ENCODE results near the gene LIPF.
"Not testable (repeated sequence)": the region's sequence is repeated elsewhere in the genome, so short reads cannot be mapped to it uniquely, and the experiment has no call there.

LIPF gene

GRCh38 chr10:88657901-88658300 is 6.3 kb upstream of the LIPF start:
- no peak for DNase-seq (ENCODE audit: low spot score)
- no peak overlapping the region for H3K4me3 ChIP-seq
- TF ChIP-seq CTCF (IDR thresholded peaks at IDR 0.05): no peak
- no peak overlapping the region for H3K27ac ChIP-seq

GRCh38 chr10:88659725-88660597 is 4.3 kb upstream of the LIPF start:
- H3K27ac ChIP-seq: no peak overlapping the region
- no peak for DNase-seq (ENCODE audit: low spot score)
- no peak overlapping the region for H3K4me3 ChIP-seq
- no peak for TF ChIP-seq CTCF (IDR thresholded peaks at IDR 0.05)

GRCh38 chr10:88660598-88660884 is 3.7 kb upstream of the LIPF start:
- Histone ChIP-seq H3K27ac (no peak overlapping the region), H3K4me3 (no peak overlapping the region)
- no peak for TF ChIP-seq CTCF (IDR thresholded peaks at IDR 0.05)
- DNase-seq (ENCODE audit: low spot score): no peak

- Histone ChIP-seq H3K4me3 (no peak overlapping the region), H3K27ac (no peak overlapping the region)
- DNase-seq (ENCODE audit: low spot score): no peak
- no peak for TF ChIP-seq CTCF (IDR thresholded peaks at IDR 0.05)
These were observed 3.2 kb upstream of the LIPF start for GRCh38 chr10:88661018-88661417.

GRCh38 chr10:88661577-88661976 is 2.7 kb upstream of the LIPF start:
- no peak overlapping the region for H3K4me3 ChIP-seq
- TF ChIP-seq CTCF (IDR thresholded peaks at IDR 0.05): no peak
- no peak for DNase-seq (ENCODE audit: low spot score)
- no peak overlapping the region for H3K27ac ChIP-seq

- DNase-seq (ENCODE audit: low spot score); H3K4me3 ChIP-seq; H3K27ac ChIP-seq: not testable (repeated sequence)
These were observed 1.1 kb upstream of the LIPF start for GRCh38 chr10:88663153-88663552.

GRCh38 chr10:88668465-88668864 is 4.2 kb downstream of the LIPF start:
- DNase-seq (ENCODE audit: low spot score): no peak
- no peak for TF ChIP-seq CTCF (IDR thresholded peaks at IDR 0.05)
- no peak overlapping the region for H3K27ac ChIP-seq
- no peak overlapping the region for H3K4me3 ChIP-seq
